Esophagus muscularis mucosa (tissue), 4 donors: ENCODE results near the gene TRIM71.

Experiments
- CTCF ChIP-seq, 3 experiments: fragments of 200-600 bp in 2 of 3; fragments of 450-650 bp in 1 of 3; sonication (generic) in 2 of 3; IDR thresholded peaks; one replicate each; pipeline ENCODE4 v1.5.1; 2017 to 2019; ENCODE audit warnings: antibody characterized with exemption in 3 of 3, mild to moderate bottlenecking in 2 of 3, moderate library complexity in 1 of 3
- EP300 ChIP-seq: sonication (generic); formaldehyde crosslinking; IDR thresholded peaks from one replicate; pipeline ENCODE4 v1.6.1; 2017; ENCODE audit warnings: antibody characterized with exemption
- POLR2A ChIP-seq: fragments of 450-650 bp; IDR thresholded peaks from one replicate; pipeline ENCODE4 v1.6.1; 2017; ENCODE audit warnings: antibody characterized with exemption, moderate library complexity, mild to moderate bottlenecking, low read depth

- TF ChIP-seq CTCF (IDR thresholded peaks at IDR 0.05) (no peak), POLR2A (no peak), EP300 (no peak)
Measured at GRCh38 chr3:32868719-32869512, 51.1 kb downstream of the TRIM71 start.
